Measurements from ENCODE around the gene SLC52A3. TPM values are rescaled to one million over a fixed set of nuclear protein-coding genes. Genes with fewer than 3 reads are reported as not detected.
"Not testable (repeated sequence)": the region's sequence is repeated elsewhere in the genome, so short reads cannot be mapped to it uniquely, and the experiment has no call there.

The SLC52A3 gene
- total and polyA plus RNA-seq, 9 of the 15 experiments (the other 6 are each of a cell fraction or from before 2014, with no cell fraction given): 0.06 to 0.60 (median 0.11) TPM

GRCh38 chr20:798746-799145 lies 30.4 kb upstream of the SLC52A3 start:
- H3K4me1 ChIP-seq (replicated peaks in 1 of 2; ENCODE audit: control insufficient read depth in 2 of 2, insufficient read depth in 2 of 2, low read length in 2 of 2); POLR2A ChIA-PET; H3K79me2 ChIP-seq (ENCODE audit: control insufficient read depth, insufficient read depth, low read length); H3K9ac ChIP-seq (ENCODE audit: insufficient read depth in 1 of 2, low read depth in 2 of 2, low read length in 2 of 2); H2AFZ ChIP-seq (ENCODE audit: low read depth, low read length); H3K9me3 ChIP-seq (replicated peaks; ENCODE audit: control insufficient read depth, insufficient read depth, low read depth, low read length); DNase-seq (ENCODE audit: extremely low read depth in 1 of 4, low spot score in 3 of 4); H4K20me1 ChIP-seq (replicated peaks; ENCODE audit: control insufficient read depth, insufficient read depth, low read length); H3K36me3 ChIP-seq (ENCODE audit: control insufficient read depth, insufficient read depth, low read length); H3K27ac ChIP-seq (ENCODE audit: extremely low read depth, low read depth, low read length); H3K27me3 ChIP-seq (ENCODE audit: control insufficient read depth in 2 of 2, insufficient read depth in 2 of 2, low read length in 2 of 2); BruUV-seq (replicated peaks); H3K4me3 ChIP-seq; in situ Hi-C loops (cut with MboI); ATAC-seq; FAIRE-seq; H3K9me1 ChIP-seq (ENCODE audit: control insufficient read depth, insufficient read depth, low read length); H3K4me2 ChIP-seq (ENCODE audit: insufficient read depth, low read length); CTCF ChIA-PET (ENCODE audit: low intra/inter-chr PET ratio); intact Hi-C loops (cut with micrococcal nuclease): not testable (repeated sequence)
- WGBS (ENCODE audit: insufficient coverage, low coverage, missing lambda C conversion rate): 36% methylated on average over 3 of the region's 5 CpGs

DNA sequence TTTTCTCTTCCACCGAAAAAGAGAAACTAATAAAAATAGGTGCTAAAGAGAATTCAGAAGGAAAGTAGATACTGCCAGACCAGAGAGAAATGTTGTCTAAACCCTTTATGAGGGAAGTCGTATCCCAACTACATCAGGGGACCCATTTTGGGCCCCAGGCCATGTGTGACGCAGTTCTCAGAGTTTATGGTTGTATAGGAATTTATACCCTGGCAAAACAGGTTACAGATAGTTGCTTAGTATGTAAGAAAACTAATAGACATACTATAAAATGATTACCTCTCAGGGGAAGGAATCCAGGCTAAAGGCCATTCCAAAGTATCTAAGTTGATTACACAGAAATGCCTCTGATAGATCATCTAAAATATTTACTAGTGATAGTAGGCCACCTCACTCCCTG lies 28.6 kb upstream of the SLC52A3 start:
- H3K4me2 ChIP-seq (ENCODE audit: insufficient read depth, low read length): no peak overlapping the region
- POLR2A ChIA-PET: no interaction called here

More for the DNA sequence above, 28.6 kb upstream of the SLC52A3 start:
- no peak overlapping the region for H3K4me3 ChIP-seq
- H3K9ac ChIP-seq (ENCODE audit: insufficient read depth in 1 of 2, low read depth in 2 of 2, low read length in 2 of 2): no peak overlapping the region
- H3K4me1 ChIP-seq (replicated peaks in 1 of 2; ENCODE audit: control insufficient read depth in 2 of 2, insufficient read depth in 2 of 2, low read length in 2 of 2): no peaks in the 10 kb centered on the region; a peak in 1 of 5 replicates
- no peak for TF ChIP-seq ZNF143 (CRISPR knock-in tag; IDR thresholded peaks at IDR 0.05)
- TF ChIP-seq SP2 (IDR thresholded peaks at IDR 0.05; ENCODE audit: extremely low read depth, low read depth, low read length, poor library complexity, severe bottlenecking): no peak
- no peak for TF ChIP-seq COPS2 (conservative IDR thresholded peaks at IDR 0.05)
- TF ChIP-seq ZNF232 (CRISPR knock-in tag; IDR thresholded peaks at IDR 0.05): no peak
- TF ChIP-seq ADNP (tag; IDR thresholded peaks at IDR 0.05): no peak
- CTCF ChIA-PET (ENCODE audit: low intra/inter-chr PET ratio): no interaction called here
- H2AFZ ChIP-seq (ENCODE audit: low read depth, low read length): no peak overlapping the region
- intact Hi-C loops (cut with micrococcal nuclease) (no loop called here), in situ Hi-C loops (cut with MboI) (no loop called here)
- H3K79me2 ChIP-seq (ENCODE audit: control insufficient read depth, insufficient read depth, low read length): no peaks in the 10 kb centered on the region
- no peaks in the 10 kb centered on the region for H3K9me1 ChIP-seq (ENCODE audit: control insufficient read depth, insufficient read depth, low read length)
- BruUV-seq (replicated peaks): no TSS peak
- FAIRE-seq (no peak), ATAC-seq (no peak), DNase-seq (ENCODE audit: extremely low read depth in 1 of 4, low spot score in 3 of 4) (no peak)
- H3K36me3 ChIP-seq (ENCODE audit: control insufficient read depth, insufficient read depth, low read length): no peaks in the 10 kb centered on the region
- H3K27me3 ChIP-seq (ENCODE audit: control insufficient read depth in 2 of 2, insufficient read depth in 2 of 2, low read length in 2 of 2): no peaks in the 10 kb centered on the region
- no peaks in the 10 kb centered on the region for H3K9me3 ChIP-seq (replicated peaks; ENCODE audit: control insufficient read depth, insufficient read depth, low read depth, low read length)
- H3K27ac ChIP-seq (ENCODE audit: extremely low read depth, low read depth, low read length): no peak overlapping the region
- WGBS (ENCODE audit: insufficient coverage, low coverage, missing lambda C conversion rate): 31% methylated on average over 2 of the region's 3 CpGs
- no peaks in the 10 kb centered on the region for H4K20me1 ChIP-seq (replicated peaks; ENCODE audit: control insufficient read depth, insufficient read depth, low read length)

All from K562 (cell line).